ENCODE results near the gene ORC6. TPM values are rescaled to one million over a fixed set of nuclear protein-coding genes. Genes with fewer than 3 reads are reported as not detected.
"Not testable (repeated sequence)": the region's sequence is repeated elsewhere in the genome, so short reads cannot be mapped to it uniquely, and the experiment has no call there.

The ORC6 gene
- total RNA-seq, result 10 to 100 TPM; 47.8 to 56.0 (median 50.1) TPM

- peaks cover 30% of the 10 kb centered on the region for H3K4me1 Mint-ChIP-seq (ENCODE audit: low read depth)
- peak; percentile 83 to 85 for ATAC-seq
- no peaks in the 10 kb centered on the region for H3K27me3 Mint-ChIP-seq (ENCODE audit: low read depth)
- peak; percentile 95 for DNase-seq
- no peak within 1 kb of the TSS for H3K4me3 Mint-ChIP-seq
- no peaks in the 10 kb centered on the region for H3K36me3 Mint-ChIP-seq (ENCODE audit: insufficient read depth)
- no peaks in the 10 kb centered on the region for H3K9me3 Mint-ChIP-seq
Measured at GRCh38 chr16:46689365-46690280, at the start of gene ORC6. Gene ORC6, plus strand, starts transcription at chr16:46689659. Its CDS starts 47 bp downstream, at chr16:46689706.

- H3K27me3 Mint-ChIP-seq (ENCODE audit: low read depth), result no peaks in the 10 kb centered on the region
- H3K9me3 Mint-ChIP-seq, result peaks cover 20% of the 10 kb centered on the region
- ATAC-seq, result no peak
- DNase-seq, result no peak
- no peak overlapping the region for H3K4me3 Mint-ChIP-seq
- H3K36me3 Mint-ChIP-seq (ENCODE audit: insufficient read depth), result peaks cover 13% of the 10 kb centered on the region
- no peaks in the 10 kb centered on the region for H3K4me1 Mint-ChIP-seq (ENCODE audit: low read depth)
Measured at GRCh38 chr16:46648656-46649055, 40.8 kb upstream of the ORC6 start.

GRCh38 chr16:46649588-46650253, 39.7 kb upstream of the ORC6 start:
- no peaks in the 10 kb centered on the region for H3K27me3 Mint-ChIP-seq (ENCODE audit: low read depth)
- no peak for ATAC-seq
- peaks cover 4% of the 10 kb centered on the region for H3K36me3 Mint-ChIP-seq (ENCODE audit: insufficient read depth)
- DNase-seq, result no peak
- H3K4me3 Mint-ChIP-seq, result no peak overlapping the region
- H3K9me3 Mint-ChIP-seq, result peaks cover 12% of the 10 kb centered on the region
- H3K4me1 Mint-ChIP-seq (ENCODE audit: low read depth), result no peaks in the 10 kb centered on the region

- H3K36me3 Mint-ChIP-seq (ENCODE audit: insufficient read depth), result peaks cover 5% of the 10 kb centered on the region
- no peak overlapping the region for H3K4me3 Mint-ChIP-seq
- no peak for ATAC-seq
- H3K9me3 Mint-ChIP-seq, result peaks cover 8% of the 10 kb centered on the region
- H3K27me3 Mint-ChIP-seq (ENCODE audit: low read depth), result no peaks in the 10 kb centered on the region
- DNase-seq, result no peak
- H3K4me1 Mint-ChIP-seq (ENCODE audit: low read depth), result no peaks in the 10 kb centered on the region
Measured at GRCh38 chr16:46650254-46650623, 39.2 kb upstream of the ORC6 start.

GRCh38 chr16:46651305-46651704, 38.2 kb upstream of the ORC6 start:
- Mint-ChIP-seq H3K4me3 (no peak overlapping the region), H3K36me3 (ENCODE audit: insufficient read depth) (peaks cover 7% of the 10 kb centered on the region), H3K9me3 (no peaks in the 10 kb centered on the region), H3K4me1 (ENCODE audit: low read depth) (no peaks in the 10 kb centered on the region), H3K27me3 (ENCODE audit: low read depth) (no peaks in the 10 kb centered on the region)
- no peak for ATAC-seq
- DNase-seq, result no peak

- no peak for DNase-seq
- Mint-ChIP-seq H3K4me3 (no peak overlapping the region), H3K9me3 (no peaks in the 10 kb centered on the region), H3K4me1 (ENCODE audit: low read depth) (peaks cover 6% of the 10 kb centered on the region), H3K36me3 (ENCODE audit: insufficient read depth) (peaks cover 31% of the 10 kb centered on the region), H3K27me3 (ENCODE audit: low read depth) (no peaks in the 10 kb centered on the region)
- ATAC-seq, result peak; percentile 65 to 66
Measured at GRCh38 chr16:46658925-46659324, 30.5 kb upstream of the ORC6 start.

- H3K4me3 Mint-ChIP-seq, result no peak overlapping the region
- H3K36me3 Mint-ChIP-seq (ENCODE audit: insufficient read depth), result peaks cover 36% of the 10 kb centered on the region
- H3K9me3 Mint-ChIP-seq, result no peaks in the 10 kb centered on the region
- no peaks in the 10 kb centered on the region for H3K27me3 Mint-ChIP-seq (ENCODE audit: low read depth)
- H3K4me1 Mint-ChIP-seq (ENCODE audit: low read depth), result peaks cover 6% of the 10 kb centered on the region
- no peak for ATAC-seq
- no peak for DNase-seq
Measured at GRCh38 chr16:46662123-46662522, 27.3 kb upstream of the ORC6 start.

- H3K36me3 Mint-ChIP-seq (ENCODE audit: insufficient read depth), result peaks cover 40% of the 10 kb centered on the region
- no peak overlapping the region for H3K4me3 Mint-ChIP-seq
- no peaks in the 10 kb centered on the region for H3K27me3 Mint-ChIP-seq (ENCODE audit: low read depth)
- no peaks in the 10 kb centered on the region for H3K9me3 Mint-ChIP-seq
- H3K4me1 Mint-ChIP-seq (ENCODE audit: low read depth), result no peaks in the 10 kb centered on the region
- DNase-seq (peak; percentile 19), ATAC-seq (peak; percentile 85 to 88)
Measured at GRCh38 chr16:46673320-46674013, 16.0 kb upstream of the ORC6 start.

- H3K27me3 Mint-ChIP-seq (ENCODE audit: low read depth); H3K4me1 Mint-ChIP-seq (ENCODE audit: low read depth); DNase-seq; H3K4me3 Mint-ChIP-seq; ATAC-seq; H3K9me3 Mint-ChIP-seq: not testable (repeated sequence)
- peaks cover 37% of the 10 kb centered on the region for H3K36me3 Mint-ChIP-seq (ENCODE audit: insufficient read depth)
Measured at GRCh38 chr16:46677943-46678342, 11.5 kb upstream of the ORC6 start.

GRCh38 chr16:46681867-46682266, 7.6 kb upstream of the ORC6 start:
- not testable (repeated sequence) for DNase-seq; H3K4me3 Mint-ChIP-seq; H3K27me3 Mint-ChIP-seq (ENCODE audit: low read depth); ATAC-seq; H3K9me3 Mint-ChIP-seq
- Mint-ChIP-seq H3K4me1 (ENCODE audit: low read depth) (peaks cover 34% of the 10 kb centered on the region), H3K36me3 (ENCODE audit: insufficient read depth) (peaks cover 21% of the 10 kb centered on the region)

GRCh38 chr16:46686815-46687473, 2.5 kb upstream of the ORC6 start:
- DNase-seq, result no peak
- H3K4me3 Mint-ChIP-seq, result no peak overlapping the region
- peaks cover 1% of the 10 kb centered on the region for H3K36me3 Mint-ChIP-seq (ENCODE audit: insufficient read depth)
- H3K9me3 Mint-ChIP-seq, result no peaks in the 10 kb centered on the region
- no peaks in the 10 kb centered on the region for H3K27me3 Mint-ChIP-seq (ENCODE audit: low read depth)
- no peak for ATAC-seq
- peaks cover 48% of the 10 kb centered on the region for H3K4me1 Mint-ChIP-seq (ENCODE audit: low read depth)

GRCh38 chr16:46687486-46687885, 2.0 kb upstream of the ORC6 start:
- peaks cover 1% of the 10 kb centered on the region for H3K36me3 Mint-ChIP-seq (ENCODE audit: insufficient read depth)
- no peak for ATAC-seq
- DNase-seq, result no peak
- H3K4me1 Mint-ChIP-seq (ENCODE audit: low read depth), result peaks cover 44% of the 10 kb centered on the region
- no peaks in the 10 kb centered on the region for H3K9me3 Mint-ChIP-seq
- no peak overlapping the region for H3K4me3 Mint-ChIP-seq
- no peaks in the 10 kb centered on the region for H3K27me3 Mint-ChIP-seq (ENCODE audit: low read depth)

GRCh38 chr16:46688101-46688653, 1.3 kb upstream of the ORC6 start:
- no peaks in the 10 kb centered on the region for H3K9me3 Mint-ChIP-seq
- no peak for ATAC-seq
- no peak for DNase-seq
- H3K4me1 Mint-ChIP-seq (ENCODE audit: low read depth), result peaks cover 40% of the 10 kb centered on the region
- H3K27me3 Mint-ChIP-seq (ENCODE audit: low read depth), result no peaks in the 10 kb centered on the region
- H3K4me3 Mint-ChIP-seq, result no peak overlapping the region
- H3K36me3 Mint-ChIP-seq (ENCODE audit: insufficient read depth), result peaks cover 1% of the 10 kb centered on the region
